ENCODE results near the gene ERI3.

DNA sequence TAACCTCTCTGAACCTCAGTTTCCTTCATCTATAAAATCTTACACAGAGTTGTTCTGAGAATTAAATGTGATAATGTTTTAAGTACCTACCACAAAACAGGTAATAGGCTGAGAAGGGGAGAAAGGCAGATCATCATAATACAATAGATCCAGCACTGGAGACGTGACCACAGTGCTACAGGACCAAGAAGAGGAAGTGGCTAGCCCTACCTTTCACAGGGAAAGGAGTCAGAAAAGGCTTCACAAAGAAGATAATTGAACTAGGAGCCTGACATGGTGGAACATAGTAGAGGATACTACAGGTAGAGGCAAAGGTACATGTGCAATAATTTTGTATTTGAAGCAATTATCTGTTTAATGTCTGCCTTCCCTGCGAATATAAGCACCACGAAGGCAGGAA is 45.1 kb downstream of the ERI3 start:
- TF ChIP-seq, protein P1, sequence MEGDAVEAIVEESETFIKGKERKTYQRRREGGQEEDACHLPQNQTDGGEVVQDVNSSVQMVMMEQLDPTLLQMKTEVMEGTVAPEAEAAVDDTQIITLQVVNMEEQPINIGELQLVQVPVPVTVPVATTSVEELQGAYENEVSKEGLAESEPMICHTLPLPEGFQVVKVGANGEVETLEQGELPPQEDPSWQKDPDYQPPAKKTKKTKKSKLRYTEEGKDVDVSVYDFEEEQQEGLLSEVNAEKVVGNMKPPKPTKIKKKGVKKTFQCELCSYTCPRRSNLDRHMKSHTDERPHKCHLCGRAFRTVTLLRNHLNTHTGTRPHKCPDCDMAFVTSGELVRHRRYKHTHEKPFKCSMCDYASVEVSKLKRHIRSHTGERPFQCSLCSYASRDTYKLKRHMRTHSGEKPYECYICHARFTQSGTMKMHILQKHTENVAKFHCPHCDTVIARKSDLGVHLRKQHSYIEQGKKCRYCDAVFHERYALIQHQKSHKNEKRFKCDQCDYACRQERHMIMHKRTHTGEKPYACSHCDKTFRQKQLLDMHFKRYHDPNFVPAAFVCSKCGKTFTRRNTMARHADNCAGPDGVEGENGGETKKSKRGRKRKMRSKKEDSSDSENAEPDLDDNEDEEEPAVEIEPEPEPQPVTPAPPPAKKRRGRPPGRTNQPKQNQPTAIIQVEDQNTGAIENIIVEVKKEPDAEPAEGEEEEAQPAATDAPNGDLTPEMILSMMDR (IDR thresholded peaks at IDR 0.05): no peak
- no peak for TF ChIP-seq POLR2A (IDR thresholded peaks at IDR 0.05)

Data from thyroid gland (tissue), 4 donors.